Raji (cell line): ENCODE data around the gene TARS3.

Experiments used
- POLR2A ChIP-seq: IDR thresholded peaks from 2 replicates; pipeline ENCODE4 v1.6.1; 2011; ENCODE audit warnings: low read depth, low read length, control low read depth; ENCODE audit not compliant: insufficient read depth

TARS3 gene

DNA sequence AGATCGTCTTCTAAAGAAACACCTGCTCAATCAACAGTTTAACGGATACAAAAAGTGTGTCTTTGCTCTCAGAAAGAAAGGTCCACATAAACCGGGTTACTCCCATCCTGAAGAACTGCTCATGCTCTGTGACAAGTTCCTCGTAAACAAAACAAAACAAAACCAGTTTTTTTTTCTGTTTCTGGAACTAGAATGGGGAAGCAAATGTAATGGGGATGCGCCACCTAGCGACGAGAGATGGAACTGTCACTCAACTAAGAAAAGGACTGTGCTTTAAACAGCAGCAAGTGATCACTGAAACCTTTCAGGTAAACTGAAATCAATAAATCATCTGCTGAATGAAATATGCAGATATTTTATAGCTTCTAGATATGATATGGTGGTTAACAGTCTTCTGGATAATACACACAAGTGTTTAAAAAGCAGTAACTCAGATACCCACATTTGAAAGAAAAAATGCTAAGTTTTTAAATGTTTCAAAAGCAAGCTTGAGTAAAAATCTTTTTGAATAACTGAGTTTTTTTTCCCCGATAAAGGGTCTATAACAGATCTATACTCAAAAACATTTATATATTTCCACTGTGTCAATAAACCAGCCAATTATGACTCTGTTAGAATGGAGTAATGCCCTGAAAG is 83.0 kb downstream of the TARS3 start:
- no peak for TF ChIP-seq POLR2A

DNA sequence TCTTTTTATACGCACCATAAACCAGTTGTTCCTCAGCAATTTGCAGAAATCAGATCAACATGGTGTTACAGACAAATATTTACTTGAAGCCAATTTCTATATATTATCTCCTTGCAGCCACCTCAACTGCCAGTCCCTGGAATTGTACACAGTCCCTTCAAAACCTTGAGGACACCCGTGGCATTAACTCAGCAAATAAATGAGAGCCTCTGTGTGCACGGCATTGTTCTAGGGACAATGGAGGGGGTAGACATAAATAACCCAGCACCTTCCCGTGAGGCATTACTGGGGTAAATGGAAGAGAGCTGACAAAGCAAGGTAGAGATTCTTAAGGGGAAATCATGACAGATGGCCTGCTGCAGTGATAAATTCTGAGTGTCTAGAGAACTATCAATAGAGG is 84.6 kb downstream of the TARS3 start:
- TF ChIP-seq POLR2A = no peak

DNA sequence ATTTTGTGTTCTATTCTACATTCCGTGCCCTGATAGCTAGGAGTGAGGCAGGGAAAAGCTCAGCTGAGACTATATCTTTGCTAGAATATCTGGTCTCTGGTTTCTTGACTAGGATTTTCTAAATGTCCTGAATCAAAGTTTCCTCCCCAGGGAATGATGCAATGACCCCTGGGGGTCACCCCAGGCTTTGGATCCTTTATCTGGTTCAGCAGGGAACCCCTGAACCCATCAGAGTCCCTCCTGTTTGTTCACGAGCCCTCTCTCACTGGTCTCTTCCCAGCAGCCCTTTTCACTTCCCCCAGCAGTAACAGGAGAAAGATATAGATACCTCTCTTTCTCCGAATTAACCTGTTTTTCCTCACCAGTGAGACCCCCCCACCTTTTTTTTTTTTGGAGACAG is 86.4 kb downstream of the TARS3 start:
- TF ChIP-seq POLR2A = no peak

DNA sequence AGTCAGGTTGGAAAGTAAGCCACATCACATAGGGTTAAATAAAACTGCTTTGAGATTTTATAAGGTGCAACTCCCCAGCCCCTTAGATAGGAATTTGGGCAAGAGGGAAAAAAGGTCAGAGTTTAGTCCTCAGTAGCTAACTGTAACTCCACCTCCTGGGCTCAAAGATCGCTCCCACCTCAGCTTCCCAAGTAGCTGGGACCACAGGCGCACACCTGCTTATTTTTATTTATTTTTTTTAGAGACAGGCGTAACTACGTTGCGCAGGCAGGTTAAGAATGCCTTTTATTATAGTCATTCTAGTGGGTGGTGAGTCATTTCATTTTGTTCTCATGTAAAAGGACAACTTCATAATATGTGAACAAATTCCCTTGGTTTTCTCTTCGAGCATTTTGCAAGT is 86.8 kb downstream of the TARS3 start:
- TF ChIP-seq POLR2A = no peak

GRCh38 chr15:101637038-101637437 is 87.2 kb downstream of the TARS3 start:
- TF ChIP-seq POLR2A = no peak

DNA sequence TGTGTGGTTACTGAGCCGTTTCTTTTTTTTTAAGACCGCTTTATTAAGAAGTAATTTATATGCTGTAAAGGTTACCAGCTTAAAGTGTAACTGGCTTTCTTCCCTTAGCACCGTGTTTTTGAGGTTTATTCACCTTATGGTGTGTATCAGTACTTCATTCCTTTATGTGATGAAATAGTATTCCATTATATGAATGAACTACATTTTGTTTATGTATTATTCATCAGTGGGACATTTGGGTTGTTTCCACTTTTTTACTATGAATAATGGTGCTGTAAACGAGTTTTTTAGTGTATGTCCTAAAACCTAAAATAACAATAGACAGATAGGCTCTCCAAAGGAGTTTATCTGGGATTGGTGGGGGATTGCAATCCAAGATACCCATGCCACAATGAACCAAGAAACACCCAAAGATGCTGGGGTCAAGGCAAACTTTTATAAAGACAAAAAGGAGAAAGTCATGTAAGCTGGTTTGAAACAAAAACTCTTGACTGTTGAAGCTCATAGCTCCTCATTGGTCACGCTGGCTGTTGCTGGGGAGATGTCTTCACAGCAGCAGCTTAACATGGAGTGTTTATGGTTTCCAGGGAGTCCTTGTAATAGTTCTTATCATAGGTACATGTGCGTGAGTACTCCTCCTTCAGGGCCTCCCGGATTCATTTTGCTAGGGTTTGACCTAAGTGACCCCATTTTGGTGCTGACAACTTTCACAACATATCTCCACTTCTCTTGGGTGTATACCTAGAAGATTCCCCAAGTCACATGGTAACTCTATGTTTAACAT is 88.1 kb downstream of the TARS3 start:
- TF ChIP-seq POLR2A = no peak

GRCh38 chr15:101633356-101633755 is 90.9 kb downstream of the TARS3 start:
- TF ChIP-seq POLR2A = no peak

- no peak for TF ChIP-seq POLR2A
These were observed 98.3 kb downstream of the TARS3 start for GRCh38 chr15:101625980-101626379.

DNA sequence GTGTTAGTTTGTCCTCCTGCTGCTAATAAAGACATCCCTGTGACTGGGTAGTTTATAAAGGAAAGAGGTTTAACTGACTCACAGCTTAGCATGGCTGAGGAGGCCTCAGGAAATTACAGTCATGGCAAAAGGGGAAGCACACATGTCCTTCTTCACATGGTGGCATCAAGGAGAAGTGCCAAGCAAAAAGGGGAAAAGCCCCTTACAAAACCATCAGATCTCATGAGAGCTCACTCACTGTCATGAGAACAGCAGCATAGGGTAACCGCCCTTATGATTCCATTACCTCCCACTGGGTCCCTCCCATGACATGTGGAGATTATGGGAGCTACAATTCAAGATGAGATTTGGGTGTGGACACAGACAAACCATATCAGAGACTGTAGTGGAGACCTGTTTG is 99.1 kb downstream of the TARS3 start:
- TF ChIP-seq POLR2A = no peak

DNA sequence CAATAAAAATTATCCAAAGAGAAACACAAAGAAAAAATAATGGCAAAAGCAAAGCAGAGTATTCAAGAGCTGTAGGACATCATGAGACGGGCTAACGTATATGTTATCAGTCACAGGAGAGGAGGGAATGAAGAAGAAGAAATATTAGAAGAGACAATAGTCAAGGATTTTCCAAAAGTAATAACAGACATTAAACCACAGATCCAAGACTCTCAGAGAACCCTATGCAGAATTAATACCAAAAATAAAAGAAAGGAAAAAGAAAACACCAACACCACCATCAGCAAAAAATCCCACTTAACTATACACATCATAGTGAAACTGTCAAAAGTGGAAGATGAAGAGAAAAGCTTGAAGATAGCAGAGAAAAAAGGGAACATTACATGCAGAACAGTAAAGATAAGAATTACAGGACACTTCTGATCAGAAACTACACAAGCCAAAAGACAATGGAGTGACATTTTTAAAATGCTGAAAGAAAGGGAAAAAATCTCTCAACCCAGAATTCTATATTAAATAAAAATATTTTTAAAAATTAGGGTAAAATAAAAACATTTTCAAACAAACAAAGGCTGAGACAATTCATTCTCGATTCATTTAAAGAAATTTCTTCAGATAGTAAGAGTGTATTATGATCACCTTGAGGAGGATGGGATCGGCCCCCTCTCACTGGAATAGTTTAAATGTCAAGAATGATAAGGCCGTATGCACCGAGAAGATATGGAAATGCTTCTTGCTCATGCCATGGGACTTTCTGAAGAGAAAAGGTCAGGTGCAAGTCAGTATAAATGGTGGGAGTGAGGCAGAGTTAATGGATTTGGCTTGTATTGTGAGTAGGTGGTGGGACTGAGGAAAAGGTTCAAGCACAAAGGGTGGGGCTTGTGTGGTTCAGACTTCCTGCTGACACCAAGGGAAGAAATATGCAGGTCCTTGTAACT is 100.6 kb downstream of the TARS3 start:
- TF ChIP-seq POLR2A = no peak

DNA sequence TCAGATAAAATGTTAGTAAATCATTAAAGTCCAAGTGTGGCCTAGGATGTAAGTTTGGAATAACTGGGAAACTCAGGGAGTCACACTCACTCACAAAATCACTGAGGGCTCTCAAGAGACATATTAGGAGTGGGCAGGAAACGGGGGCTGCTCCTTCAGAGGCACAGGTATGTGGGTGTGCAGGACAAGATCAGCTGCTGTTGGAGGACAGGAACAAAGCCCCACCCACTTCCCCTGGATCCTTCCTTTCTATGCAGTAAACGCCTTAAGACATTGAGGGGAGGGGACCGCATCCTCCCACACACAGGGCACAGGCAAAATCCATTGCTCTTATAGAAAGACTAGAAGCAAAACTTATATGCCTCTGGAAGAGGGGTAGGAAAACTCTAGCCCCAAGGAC is 102.3 kb downstream of the TARS3 start:
- no peak for TF ChIP-seq POLR2A

GRCh38 chr15:101620671-101621070 is 103.6 kb downstream of the TARS3 start:
- TF ChIP-seq POLR2A = no peak

DNA sequence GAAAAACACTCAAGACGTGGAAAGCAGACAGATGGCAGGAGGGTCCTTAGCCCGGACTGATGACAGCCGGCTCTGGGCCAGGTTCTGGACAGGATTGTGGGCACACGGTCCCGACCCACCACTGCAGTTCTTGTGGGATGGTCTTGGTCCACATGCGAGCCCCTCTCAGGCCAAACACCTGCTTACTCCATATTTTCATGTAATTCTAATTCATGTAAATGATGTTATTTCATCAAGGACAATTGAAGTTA is 104.7 kb downstream of the TARS3 start:
- no peak for TF ChIP-seq POLR2A

GRCh38 chr15:101618851-101619614 is 105.2 kb downstream of the TARS3 start:
- no peak for TF ChIP-seq POLR2A

DNA sequence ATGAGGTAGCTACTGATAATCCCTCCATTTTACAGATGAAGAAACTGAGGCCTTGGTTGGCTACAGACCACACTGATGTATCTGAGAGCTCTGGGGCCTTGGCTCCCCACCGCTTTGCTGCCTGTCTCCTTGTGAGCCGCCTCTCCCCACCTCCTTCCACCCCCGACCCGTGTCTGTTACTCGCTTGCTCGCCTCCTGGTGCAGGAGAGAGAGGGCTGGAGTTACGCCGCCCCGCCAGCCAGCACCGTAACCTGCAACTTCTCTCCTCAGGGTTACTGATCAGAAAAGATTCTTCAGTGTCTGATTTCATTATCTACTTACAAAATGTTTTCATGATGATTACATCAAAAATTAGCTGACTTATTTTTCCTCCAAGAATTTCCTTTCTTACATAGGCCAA is 106.2 kb downstream of the TARS3 start:
- TF ChIP-seq POLR2A = no peak
